Measurements from ENCODE around the gene PTGES3.

DNA sequence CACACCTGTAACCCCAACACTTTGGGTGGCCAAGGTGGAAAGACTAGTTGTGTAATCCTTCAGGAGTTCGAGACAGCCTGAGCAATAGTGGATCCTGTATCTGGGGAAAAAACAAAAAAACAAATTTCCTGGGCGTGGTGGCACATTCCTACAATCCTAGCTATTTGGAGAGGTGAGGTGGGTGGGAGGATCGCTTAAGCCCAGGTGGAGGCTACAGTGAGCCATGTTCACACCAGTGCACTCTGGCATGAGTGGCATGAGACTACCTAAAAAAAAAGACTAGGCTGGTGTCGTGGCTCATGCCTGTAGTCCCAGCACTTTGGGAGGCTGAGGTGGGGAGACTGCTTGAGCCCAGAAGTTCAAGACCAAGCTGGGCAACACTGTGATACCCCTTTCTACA, 17.2 kb downstream of the PTGES3 start:
- TF ChIP-seq CTCF (conservative IDR thresholded peaks at IDR 0.05), result no peak
- TF ChIP-seq EZH2 (IDR thresholded peaks at IDR 0.05; ENCODE audit: low read depth), result no peak
